HG02973 (cell line): ENCODE data around the gene HORMAD2.
"Not testable (repeated sequence)": the region's sequence is repeated elsewhere in the genome, so short reads cannot be mapped to it uniquely, and the experiment has no call there.

Experiments
- ATAC-seq: cut with Tn5 transposase; IDR thresholded peaks from one replicate; pipeline ENCODE4 v1.9.1; 2021; ENCODE audit warnings: moderate library complexity; ENCODE audit not compliant: unreplicated experiment

HORMAD2 gene

DNA sequence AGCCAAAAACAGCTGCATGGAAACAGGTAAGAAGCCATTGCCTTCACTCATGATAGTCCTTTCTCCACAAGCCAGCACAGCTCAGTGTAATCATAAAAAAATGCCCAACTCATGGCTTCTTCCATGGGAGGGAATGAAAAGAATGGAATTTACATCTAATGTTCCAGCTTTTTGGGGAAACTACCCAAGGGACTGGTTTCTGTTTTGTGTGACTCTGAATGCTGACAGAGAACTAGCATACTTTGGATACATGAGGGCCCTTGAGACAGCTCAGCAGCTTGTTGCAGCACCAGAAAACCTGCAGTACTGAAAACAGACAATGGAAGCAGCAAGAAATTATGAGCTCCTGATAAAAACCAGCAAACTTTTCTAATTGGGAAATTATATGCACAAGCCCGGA is 24.2 kb upstream of the HORMAD2 start:
- no peak for ATAC-seq

DNA sequence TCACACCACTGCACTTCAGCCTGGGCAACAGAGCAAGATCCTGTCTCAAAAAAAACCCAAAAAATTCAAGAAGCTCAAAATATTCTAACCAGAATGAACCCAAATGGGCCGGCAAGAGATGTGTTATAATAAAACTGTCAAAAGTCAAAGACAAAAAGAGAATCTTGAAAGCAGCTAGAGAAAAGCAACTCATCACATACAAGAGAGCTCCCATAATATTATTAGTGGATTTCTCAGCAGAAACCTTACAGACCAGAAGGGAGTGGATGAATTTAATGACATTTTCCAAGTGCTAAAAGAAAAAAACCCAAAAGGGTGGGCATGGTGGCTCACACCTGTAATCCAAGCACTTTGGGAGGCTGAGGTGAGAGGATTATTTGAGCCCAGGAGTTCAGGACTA is 22.9 kb upstream of the HORMAD2 start:
- ATAC-seq, result no peak

DNA sequence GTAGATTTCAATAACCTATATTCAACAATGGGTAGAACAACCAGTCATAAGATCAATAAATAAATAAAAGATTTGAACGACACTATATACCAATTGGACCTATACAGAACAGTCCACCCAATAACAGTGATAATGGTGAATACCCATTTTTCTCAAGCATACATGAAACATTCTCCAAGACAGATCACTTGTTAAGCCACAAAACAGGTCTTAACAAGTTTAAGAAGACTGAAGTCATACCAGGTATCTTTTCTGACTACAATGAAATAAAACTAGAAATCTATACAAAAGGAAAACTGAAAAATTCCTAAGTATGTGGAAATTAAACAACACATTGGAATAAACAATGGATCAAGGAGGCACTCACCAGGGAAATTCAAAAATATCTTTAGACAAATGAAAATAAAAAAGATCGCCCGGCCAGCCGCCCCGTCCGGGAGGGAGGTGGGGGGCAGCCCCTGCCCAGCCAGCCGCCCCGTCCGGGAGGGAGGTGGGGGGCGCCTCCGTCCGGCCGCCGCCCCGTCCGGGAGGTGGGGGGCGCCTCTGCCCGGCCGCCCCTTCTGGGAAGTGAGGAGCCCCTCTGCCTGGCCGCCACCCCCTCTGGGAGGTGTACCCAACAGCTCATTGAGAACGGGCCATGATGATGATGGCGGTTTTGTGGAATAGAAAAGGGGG is 20.8 kb upstream of the HORMAD2 start:
- ATAC-seq, result not testable (repeated sequence)

DNA sequence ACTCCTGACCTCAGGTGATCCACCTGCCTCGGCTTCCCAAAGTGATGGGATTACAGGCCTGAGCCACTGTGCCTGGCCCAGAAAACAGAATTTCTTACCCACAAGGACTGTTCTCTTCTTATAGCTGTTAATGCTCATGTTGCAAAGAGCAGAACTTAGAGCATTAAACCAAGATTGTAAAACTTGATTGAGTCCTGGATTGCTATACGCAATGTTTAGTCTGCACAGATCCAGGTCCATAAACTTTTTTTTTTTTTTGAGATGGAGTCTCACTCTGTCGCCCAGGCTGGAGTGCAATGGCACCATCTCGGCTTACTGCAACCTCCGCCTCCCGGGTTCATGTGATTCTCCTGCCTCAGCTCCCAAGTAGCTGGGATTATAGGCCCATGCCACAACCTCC is 19.2 kb upstream of the HORMAD2 start:
- ATAC-seq, result not testable (repeated sequence)

DNA sequence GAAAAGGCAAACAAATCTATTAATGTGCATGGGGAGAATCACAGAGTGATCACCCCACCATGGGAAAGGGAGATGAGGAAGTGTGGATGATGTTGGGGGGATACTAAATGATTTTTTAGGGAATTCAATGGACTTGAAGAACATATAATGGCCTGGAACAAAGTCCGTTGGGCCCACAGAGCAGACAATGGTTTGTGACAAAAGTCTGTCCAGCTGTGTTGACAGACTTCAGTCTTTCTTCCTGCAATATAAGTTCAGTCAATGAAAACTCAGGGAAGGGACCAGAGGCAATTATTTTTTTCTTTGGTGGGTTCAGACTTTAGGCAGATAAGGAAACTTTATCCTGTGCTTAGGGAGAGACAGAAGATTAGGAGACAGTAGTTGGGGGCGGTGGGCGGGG is 18.0 kb upstream of the HORMAD2 start:
- ATAC-seq, result no peak

DNA sequence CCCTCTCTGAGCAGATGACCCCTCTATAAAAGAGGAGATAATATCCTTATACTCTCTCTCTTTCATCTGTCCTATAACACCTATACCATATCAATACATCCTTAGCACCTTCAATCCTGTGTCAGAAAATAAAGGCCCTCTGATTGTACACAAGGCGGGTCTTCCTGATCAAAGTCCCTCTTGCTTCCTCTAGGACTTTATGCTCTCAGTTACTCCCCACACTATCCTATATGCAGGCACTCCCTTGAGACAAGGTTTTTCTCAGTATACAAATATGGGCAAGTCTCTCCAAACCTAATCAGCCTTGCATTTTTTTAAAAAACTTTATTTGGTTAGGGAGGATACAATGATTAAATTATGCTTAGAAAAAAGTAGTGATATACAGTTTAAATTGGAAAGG is 17.3 kb upstream of the HORMAD2 start:
- no peak for ATAC-seq

DNA sequence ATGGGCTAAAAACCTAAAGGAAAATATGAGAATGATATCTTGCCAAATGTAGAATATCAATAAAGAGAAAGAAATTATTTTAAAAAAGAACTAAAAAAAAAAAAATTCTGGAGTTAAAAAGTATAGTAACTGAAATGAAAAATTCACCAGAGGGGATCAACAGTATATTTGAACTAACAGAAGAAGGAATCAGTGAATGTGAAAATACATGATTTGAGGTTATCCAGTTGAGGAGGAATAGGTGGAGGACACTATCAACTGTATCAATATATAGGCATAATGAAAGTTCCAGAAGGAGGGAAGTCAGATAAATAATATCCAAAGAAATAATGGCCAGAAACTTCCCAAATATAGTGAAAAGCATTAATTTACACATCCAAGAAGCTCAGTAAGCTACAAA is 16.1 kb upstream of the HORMAD2 start:
- no peak for ATAC-seq

DNA sequence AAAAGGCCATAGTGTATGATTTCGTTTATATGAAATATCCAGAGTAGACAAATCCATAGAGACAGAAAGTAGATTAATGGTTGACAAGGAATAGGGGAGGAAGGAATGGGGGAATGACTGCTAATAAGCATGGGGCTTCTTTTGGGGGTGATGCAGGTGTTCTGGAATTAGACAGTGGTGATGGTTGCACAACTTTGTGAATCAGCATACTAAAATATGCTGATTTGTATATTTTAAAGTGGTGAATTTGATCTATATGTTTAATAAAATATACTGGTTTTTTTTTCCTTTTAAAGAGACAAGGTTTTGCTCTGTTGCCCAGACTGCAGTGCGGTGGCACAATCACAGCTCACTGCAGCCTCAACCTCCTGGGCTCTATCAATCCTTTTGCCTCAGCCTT is 6.5 kb upstream of the HORMAD2 start:
- ATAC-seq, result no peak

DNA sequence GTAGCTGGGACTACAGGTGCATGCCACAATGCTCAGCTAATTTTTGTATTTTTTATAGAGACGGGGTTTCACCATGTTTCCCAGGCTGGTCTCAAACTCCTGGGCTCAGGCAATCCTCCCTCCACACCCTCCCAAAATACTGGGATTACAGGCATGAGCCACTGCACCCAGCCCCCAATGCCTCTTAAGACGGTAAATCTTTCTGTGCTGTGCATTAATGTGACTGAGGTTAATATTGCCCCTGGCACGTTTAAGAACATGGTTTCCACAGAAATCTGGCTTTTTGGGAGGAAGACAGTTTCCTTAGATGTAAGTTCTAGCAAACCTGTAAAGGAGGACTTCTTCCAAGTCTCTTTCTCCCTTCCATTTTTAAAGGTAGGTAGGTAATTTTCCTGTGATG is 6.1 kb upstream of the HORMAD2 start:
- ATAC-seq, result no peak

DNA sequence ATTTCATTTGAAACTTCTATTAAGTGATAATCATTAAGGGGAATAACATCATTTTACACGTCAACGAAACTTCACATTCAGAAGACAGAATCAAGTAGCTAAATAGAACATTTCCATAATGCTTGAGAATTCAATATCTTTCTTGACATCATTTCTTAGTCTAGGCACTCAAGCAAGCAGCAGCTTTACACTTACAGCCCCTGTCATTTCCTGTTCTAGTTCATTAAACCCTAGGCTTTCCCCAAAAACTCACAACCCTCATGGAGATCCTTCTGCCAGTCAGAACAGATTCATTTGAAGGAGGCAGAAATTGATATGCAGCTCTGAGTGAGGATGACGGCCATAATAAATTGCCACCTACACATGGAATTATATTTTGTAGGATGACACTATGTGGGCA is 5.3 kb upstream of the HORMAD2 start:
- ATAC-seq, result no peak

DNA sequence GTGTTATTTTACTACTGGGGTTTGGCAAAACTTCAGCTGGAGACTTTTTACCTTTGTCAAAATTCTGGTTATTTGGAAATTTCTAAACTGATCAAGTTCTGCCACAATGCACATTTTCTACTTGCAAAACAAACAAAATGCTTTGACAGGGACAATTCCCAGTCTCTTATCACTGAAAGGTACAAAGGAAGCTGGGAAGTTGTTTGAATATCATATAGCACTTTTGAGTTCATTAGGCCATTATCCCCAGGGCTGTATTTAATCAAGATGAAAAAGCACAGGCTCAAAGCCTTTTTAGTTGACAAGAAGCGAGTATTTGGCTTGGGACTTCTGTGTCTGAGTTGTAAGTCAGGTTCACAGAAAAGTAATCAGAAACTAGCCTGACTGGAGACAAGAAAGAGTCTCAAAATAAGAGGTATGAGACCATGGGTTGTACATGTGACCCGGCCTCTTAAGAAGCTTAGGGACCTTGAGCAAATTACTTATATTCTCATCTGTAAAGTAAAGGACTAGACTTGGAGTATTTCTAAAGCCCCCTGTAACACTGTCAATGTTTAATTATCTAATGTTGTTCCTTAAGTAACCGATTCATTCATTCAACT is 2.9 kb upstream of the HORMAD2 start:
- no peak for ATAC-seq

DNA sequence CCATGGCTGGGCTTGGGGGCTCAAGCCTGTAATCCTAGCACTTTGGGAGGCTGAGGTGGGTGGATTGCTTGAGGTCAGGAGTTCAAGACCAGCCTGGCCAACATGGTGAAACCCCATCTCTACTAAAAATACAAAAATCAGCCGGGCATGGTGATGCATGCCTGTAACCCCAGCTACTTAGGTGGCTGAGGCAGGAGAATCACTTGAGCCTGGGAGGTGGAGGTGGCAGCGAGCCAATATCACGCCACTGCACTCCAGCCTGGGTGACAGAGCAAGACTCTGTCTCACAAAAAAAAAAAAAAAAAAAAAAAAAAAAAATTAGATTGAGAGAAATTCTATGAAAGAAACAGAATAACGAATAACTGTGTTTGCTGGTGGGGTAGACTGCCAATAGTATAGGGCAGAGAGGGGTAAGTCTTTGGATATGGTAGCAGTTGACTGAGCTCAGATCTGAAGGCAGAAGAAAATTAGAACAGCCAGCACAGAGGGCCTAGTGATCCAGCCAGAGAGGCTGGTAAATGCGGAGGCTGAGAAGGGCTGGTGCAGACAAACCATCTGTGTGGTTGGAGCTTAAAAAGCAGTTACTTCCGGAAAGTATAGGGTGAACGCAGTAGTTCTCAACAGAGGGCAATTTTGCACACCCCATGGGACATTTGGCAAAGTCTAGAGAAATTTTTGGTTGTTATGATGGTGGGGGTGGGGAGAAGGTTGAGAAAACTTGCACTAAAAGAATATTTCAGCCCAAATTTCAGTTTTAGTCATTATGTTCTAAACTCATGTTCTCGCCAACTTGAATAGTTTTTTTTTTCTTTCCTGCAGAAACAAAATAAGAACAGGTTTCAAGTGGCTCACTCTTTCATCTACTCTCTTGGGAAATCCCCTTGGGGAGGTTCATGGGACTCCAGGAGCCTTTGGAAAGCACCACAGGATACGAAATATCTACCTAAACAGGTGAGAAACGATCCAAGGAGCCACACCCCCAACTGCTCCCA is 1.6 kb upstream of the HORMAD2 start:
- ATAC-seq, result no peak

DNA sequence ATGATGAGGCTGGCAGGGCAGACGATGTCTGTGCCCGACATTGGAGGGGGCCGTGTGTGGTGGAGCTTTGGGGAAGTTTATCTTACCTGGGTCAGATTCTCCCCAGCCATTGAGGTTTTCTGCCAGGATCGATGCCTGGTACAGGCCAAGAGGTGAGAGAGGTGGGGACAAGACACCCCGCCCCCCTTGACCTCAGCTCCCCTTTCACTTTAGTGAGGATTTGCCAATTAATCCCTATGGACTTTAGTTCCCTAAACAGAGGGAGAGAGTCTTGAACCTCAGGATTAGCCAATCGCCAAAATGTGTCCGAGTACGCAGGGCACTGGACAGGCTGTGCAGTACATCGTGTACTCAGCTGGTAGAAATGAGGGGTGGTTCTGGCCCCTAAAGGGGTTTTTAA is 541 bp downstream of the HORMAD2 start:
- ATAC-seq, result no peak

DNA sequence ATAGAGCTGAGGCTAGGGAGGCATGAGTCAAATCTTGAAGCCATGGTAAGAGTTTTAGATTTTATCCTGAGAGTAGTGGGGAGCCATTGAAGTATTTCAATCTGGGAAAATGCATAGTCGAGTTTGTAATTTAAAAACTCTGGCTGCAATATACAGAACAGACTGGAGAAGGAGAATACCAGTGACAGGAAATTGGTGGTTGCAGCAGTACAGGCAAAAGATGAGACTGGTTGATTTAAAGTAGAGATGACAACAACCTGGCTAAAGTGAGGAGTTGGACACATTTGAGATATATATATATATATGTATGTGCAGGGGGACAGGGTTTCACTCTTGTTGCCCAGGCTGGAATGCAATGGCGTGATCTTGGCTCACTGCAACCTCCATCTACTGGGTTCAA is 6.2 kb downstream of the HORMAD2 start:
- no peak for ATAC-seq

DNA sequence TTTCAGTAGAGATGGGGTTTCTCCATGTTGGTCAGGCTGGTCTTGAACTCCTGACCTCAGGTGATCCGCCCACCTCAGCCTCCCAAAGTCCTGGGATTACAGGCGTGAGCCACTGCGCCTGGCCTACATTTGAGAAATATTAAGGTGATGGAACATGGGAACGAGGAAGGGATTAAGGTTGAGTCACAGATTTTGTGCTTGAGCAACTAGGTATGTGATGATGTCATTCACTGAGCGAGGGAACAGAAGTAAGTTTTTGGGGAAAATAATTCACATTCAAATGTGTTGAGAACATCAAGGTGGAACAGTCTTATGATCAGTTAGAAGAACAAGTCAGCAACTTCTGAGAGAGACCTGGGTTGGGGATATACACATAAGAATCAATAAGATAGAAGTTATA is 6.8 kb downstream of the HORMAD2 start:
- ATAC-seq, result not testable (repeated sequence)

DNA sequence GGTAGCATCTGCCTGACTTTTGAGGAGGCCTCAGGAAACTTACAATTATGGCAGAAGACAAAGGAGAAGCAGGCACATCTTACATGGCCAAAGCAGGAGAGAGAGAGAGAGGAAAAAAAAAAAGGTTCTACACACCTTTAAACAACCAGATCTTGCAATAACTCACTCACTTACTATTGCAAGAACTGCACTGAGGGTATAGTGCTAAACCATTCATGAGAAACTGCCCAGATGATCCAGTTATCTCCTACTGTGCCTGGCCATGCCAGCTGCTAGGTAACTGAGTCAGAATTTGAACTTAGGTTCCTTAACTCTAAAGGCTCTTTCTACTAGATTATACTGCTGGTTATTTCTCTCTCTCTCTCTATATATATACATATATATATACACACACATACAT is 7.3 kb downstream of the HORMAD2 start:
- no peak for ATAC-seq

DNA sequence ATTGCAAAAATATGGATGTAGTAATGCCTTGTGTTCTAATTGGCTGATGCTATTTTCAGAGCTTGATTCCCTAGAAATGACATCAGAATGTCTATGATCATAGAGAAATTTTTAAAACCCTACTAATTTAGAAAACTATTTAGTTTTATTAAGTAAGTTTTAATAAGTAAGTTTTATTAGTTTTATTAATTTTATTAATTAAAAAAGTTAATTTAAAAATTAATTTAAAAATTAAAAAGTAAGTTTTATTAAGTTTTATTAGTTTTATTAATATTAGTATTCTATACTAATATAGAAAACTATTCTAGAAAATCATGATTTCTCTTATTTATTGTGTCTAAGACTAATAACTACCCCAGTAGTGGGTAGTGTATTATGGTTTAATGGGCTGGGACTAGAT is 8.2 kb downstream of the HORMAD2 start:
- no peak for ATAC-seq

DNA sequence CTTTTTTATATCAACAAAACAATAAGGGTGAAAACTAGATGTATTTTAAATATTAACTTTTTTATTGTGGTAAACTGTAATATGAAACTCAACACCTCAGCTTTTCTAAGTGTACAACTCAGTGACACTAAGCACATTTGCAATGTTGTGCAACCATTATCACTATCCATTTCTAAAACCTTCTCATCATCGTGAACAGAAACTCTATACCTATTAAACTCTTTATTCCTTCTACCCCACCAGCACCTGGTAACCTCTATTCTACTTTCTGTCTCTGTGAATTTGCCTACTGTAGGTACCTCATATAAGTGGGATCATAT is 9.4 kb downstream of the HORMAD2 start:
- no peak for ATAC-seq

DNA sequence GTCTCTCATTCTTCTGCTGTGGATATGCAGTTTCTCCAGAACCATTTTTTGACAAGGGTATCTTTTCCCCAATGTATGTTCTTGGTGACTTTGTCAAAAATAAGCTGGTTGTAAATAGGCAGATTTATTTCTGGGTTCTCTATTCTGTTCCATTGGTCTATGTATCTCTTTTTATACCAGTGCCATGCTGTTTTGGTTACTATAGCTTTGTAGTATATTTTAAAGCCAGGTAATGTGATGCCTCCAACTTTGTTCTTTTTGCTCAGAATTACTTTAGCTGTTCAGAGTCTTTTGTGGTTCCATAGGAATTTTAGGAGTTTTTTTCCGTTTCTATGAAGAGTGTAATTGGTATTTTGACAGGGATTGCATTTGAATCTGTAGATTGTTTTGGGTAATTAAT is 12.4 kb downstream of the HORMAD2 start:
- ATAC-seq, result no peak

DNA sequence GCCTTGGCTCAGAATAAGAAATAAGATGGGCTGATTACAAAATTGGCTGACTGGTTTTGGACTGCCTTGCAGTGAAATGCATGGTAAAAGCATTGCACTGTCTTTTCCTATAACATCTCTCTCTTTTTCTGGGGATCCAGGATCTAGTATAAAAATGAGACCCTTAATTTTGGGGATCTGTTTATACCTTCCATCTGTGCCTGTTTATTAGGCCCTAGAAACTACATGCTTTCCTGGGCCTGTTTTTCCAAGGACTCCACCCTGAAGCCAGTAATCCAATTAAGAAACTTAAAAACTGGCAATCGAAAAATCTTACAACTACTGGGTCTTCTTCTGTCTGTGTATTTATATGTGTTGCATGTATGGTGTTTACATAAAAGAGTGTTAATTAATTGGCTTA is 14.5 kb downstream of the HORMAD2 start:
- ATAC-seq, result no peak

DNA sequence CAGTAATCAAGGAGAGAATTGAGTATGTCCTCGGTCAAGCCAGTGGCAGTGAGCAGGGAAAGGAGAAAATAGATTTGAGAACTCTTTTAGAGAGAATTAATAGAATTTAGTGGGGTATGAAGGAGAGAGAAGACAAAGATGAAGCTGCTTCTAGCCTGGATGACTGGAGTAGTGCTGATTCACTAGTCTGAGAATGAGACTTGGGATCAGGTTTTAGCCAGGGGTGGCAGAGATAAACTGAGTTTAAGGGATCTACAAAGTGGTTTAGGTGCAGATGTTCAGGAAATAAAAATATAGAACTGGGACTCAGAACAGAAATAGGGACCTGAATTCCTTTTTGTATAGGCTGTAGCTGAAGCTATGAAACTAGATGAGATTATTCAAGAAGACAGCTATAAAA is 17.6 kb downstream of the HORMAD2 start:
- no peak for ATAC-seq

DNA sequence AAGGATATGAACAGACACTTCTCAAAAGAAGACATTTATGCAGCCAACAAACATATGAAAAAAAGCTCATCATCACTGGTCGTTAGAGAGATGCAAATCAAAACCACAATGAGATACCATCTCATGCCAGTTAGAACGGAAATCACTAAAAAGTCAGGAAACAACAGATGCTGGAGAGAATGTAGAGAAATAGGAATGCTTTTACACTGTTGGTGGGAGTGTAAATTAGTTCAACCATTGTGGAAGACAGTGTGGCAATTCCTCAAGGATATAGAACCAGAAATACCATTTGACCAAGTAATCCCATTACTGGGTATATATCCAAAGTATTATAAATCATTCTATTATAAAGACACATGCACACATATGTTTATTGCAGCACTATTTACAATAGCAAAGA is 20.5 kb downstream of the HORMAD2 start:
- ATAC-seq, result not testable (repeated sequence)
